GM21723 (cell line): Measurements from ENCODE around the gene LYPLA2.
"Not testable (repeated sequence)": the region's sequence is repeated elsewhere in the genome, so short reads cannot be mapped to it uniquely, and the experiment has no call there.

Source experiments
- ATAC-seq: cut with Tn5 transposase; IDR thresholded peaks from one replicate; pipeline ENCODE4 v1.9.1; 2021; ENCODE audit warnings: mild to moderate bottlenecking, moderate library complexity; ENCODE audit not compliant: unreplicated experiment

The LYPLA2 gene

DNA sequence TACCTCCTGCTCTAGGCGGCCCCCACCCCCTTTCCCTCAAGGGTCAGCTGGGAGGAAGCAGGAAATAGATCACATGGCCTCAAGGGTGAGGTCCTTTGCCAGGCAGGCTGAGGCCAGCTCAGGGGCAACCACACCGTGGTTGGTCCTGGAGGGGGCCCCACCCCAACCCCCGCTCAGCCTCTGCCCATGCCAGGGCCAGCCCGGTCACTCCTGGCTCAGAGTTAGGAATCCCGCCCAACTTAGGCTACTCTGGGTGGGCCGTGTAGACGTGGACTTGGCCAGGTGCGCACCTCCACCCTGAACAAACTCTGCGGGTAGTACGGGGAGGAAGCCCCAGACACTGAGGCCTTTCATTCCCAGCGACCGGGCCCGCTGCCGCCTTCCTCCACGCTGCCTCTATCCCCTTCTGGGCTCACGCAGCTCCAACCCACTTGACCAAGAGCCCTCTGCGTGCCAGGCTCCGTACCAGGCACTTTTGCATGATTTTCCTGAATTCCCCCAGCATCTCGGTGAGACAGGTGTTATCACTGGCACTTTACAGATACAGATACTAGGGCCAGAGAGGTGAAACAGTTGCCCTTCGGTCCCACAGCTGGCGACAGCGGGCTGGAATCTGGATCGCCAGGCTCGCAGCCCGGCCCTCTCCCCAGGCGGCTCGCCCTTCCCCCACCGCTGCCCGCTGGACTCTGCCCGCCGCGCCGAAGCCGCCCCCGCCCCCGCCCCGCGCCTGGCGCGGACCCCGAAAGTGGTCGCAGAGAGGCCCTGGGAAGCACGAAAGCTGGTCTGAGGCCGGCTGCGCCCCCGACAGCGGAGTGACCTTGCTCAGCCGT lies 8.8 kb downstream of the LYPLA2 start:
- peak; percentile 6 for ATAC-seq

DNA sequence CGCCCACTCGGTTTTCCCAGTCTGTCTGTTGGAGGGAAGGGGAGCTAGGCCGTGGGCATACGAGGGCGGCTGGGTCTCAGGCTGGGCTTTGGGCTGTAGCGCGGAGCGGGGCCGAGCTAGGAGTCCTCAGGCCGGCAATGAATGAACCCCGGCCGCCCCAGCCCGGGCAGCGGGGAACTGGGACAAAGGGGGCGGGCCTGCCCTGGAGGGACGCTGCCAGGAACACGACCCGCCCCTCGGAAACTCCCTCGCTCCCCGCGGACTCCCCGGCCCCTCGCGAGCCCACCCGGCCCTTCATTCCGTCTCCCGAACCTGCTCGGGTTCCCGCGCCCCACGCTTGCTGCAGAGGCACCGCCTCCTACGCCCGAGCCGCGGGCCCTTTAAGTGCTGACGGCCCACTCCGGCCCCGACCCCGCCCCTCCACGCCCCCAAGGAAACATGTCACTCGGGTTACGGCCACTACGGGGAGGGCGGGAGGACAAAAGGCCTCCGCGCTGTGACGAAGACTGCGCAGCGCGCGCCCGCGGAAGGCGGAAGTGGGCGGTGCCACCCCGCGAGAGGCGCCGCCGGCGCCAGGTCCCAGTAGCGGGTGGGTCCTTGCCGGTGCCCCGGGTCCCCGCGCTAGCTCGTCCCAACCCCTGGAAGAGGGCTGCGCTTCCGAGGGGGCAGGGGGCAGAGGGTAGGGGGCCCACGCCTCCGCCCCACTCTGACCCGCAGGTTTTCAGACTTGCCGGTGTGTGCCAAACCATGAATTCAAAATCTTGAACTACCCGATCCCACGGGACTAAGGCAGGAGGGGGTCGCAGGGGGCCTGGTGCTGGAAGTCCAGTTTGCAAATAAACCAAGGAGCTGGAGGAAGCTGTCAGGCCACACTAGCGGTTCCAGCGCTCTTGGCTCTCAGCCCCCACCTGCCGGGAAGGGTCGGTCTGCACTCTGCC lies 9.7 kb downstream of the LYPLA2 start, which contains the start of gene GALE:
TSS of gene GALE (minus strand) at position 355 of the 938 bp plus-strand sequence. CDS start 1,747 bp downstream, outside the sequence.
- ATAC-seq = peak; percentile 70

- ATAC-seq = no peak
Measured at GRCh38 chr1:23801338-23801748, 10.4 kb downstream of the LYPLA2 start.

- no peak for ATAC-seq
Measured at GRCh38 chr1:23801876-23802275, 10.9 kb downstream of the LYPLA2 start.

- not testable (repeated sequence) for ATAC-seq
Measured at GRCh38 chr1:23802809-23803342, 11.9 kb downstream of the LYPLA2 start.

GRCh38 chr1:23803674-23804073 lies 12.7 kb downstream of the LYPLA2 start:
- no peak for ATAC-seq

DNA sequence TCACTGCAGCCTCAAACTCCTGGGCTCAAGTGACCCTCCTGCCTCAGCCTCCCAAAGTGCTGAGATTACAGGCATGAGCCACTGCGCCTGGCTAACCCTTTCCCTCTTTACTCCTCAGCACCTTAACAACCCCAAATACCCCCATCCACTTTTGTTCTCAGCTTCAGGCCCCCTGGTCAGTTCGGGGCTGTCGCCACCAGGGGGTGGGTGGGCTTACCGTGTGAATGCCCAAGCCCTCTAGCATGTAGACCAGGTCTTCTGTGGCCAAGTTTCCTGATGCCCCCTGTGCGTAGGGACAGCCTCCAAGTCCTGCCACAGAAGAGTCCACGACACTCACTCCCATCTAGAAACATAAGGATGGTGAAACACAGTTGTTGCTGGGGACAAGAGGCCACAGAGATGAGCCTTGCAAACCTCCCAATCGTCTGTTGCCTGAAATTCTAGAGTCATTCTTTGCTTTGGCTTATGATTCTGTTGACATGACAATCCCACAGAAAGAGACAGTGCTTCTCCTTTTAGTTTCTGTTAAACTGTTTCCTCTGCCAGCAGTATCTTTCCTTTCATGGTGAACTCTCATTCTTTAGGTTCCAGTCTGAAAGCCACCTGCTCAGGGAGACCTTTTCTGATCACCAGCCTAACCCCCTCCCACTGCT lies 13.4 kb downstream of the LYPLA2 start:
- ATAC-seq = no peak

DNA sequence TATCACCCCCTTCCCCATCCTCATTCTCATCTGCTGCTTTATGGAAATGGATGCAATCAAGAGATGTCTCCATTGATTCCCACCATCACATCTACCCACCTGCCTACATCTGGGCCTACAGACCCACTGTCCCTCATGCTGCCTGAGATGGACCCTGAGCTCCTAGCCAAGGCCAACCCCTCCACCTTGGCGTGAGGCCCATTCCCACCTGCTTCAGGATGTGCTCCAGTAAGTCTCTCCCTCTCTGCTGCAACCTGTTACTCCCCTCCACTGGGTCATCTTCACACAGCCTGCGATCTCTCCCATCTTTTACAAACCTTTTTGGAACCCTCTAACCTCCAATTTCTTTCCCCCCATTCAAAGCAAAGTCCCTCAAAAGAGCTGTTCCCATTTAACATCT lies 14.1 kb downstream of the LYPLA2 start:
- no peak for ATAC-seq

- ATAC-seq = no peak
Measured at GRCh38 chr1:23806280-23806679, 15.3 kb downstream of the LYPLA2 start.

DNA sequence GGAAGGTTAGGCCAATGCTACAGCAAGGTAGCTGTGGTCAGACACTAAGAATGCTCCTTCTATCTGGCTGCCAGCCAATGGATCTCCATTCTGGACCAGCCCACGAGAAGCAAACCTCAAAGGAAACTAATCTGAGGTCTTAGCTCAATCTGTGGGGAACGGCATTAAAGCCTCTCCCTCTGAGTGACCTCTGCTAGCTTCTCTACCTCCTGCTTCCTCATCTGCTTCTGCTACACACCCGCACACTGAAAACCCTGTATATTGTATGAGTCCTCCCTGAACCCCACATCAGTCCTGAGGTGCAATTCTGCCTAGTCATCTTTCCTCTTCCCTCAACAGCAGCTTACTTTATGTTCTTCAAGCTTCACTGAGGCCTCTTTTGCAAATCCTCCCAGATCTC lies 16.5 kb downstream of the LYPLA2 start:
- ATAC-seq = no peak

GRCh38 chr1:23809751-23810171 lies 18.8 kb downstream of the LYPLA2 start:
- peak; percentile 61 for ATAC-seq

DNA sequence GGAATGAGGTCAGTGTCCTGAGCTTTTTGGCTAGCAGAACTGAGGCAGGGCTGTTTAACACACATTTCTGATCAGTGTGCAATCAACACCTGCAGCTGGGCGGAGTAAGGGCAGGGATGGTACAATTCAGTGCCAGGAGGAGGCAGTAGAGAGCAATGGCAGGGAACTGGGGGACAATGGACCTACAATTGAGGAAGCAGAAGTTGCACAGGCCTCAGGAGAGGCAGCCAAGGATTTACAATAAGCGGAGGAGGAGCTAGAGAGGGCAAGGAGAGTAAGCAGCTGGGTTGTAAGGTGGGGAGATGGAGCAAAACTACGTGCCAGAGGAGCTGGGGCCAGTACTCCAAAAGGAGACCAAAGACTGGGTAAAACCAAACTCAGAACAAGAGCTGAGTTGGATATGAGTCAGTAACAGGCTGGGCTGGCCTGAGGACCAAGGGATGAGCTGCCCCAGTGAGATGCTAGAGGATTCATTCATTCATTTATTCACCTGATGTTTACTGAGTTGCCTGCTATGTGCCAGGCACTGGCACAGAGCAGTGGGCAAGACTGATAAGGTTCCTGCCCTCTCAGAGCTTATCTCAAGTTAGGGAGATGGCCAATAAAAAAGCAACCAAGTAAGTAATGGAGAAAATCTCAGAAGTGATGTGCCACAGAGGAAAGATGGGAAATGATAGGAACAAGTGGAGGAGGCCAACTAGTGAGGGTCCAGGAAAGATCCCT lies 20.0 kb downstream of the LYPLA2 start:
- no peak for ATAC-seq

- ATAC-seq = no peak
Measured at GRCh38 chr1:23814016-23814415, 23.1 kb downstream of the LYPLA2 start.

DNA sequence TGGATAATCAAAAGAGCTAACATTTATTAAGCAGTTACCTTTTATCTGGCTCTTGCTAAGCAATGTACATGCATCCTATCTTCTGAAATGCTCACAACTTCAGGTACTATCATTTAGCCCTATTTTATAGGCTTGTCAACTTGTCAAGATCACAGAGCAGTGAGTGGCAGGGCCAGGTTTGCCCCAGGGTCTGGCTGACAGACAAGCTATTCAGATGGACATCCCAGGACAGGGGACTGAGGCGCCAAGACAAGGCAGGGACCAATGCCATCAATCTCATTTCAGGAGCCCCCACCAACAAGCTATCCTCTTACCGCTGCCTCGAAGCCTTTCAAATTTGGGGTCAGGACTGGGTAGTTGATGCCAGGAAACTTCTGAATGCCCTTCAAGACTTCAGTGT lies 25.4 kb downstream of the LYPLA2 start:
- no peak for ATAC-seq

DNA sequence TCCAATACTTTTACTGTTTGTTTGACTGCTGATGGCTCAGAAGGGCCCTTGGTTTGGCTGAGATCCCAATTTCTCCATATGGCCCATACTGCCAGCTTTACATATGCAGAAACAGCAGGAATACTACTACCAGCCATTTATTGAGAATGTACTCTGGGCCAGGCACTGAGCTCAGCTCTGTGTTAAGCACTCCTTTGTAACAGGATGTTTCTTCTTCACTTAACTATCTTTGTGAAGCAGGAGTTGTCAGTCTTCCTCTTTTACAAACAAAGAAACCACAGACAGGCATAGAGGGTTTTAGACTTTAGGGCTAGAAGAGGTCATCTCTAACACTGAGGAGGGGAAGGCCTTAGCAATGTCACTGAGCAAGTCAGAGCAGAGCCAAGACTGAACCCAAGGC lies 26.0 kb downstream of the LYPLA2 start:
- no peak for ATAC-seq

DNA sequence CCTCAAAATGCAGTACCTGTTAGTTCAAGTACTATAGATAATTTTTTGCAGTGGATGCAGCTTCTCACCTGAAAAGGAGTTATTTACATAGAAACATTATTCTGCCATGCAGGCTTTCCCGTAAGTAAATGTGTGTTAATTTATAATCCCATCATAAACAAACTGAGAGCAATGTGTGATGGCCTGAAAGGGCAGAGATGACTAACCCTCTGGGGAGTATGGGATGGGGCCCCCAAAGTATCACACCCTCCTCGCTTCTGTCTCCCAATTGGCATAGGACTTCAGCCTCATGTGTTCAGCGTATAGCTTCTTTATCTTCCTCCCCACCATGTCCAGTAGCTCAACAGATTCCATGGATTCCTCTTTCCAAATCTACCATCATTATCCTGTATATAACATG lies 26.7 kb downstream of the LYPLA2 start:
- ATAC-seq = no peak

DNA sequence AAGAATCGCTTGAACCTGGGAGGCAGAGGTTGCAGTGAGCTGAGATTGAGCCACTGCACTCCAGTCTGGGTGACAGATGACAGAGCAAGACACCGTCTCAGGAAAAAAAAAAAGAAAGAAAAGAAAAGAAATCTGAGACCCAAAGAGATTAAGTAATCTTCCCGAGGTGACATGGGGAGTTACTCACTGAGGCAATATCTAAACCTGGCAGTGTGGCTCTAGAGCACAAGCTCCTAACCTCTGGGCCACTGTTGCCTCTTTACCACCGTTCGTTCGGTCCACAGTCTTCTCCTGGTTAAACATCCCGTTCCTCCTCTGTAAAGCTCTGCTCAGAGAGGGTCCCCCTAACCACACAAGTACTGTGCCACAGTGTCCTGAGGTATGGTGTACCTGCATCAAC lies 32.8 kb downstream of the LYPLA2 start:
- no peak for ATAC-seq

GRCh38 chr1:23824711-23825075 lies 33.7 kb downstream of the LYPLA2 start:
- peak; percentile 5 for ATAC-seq

DNA sequence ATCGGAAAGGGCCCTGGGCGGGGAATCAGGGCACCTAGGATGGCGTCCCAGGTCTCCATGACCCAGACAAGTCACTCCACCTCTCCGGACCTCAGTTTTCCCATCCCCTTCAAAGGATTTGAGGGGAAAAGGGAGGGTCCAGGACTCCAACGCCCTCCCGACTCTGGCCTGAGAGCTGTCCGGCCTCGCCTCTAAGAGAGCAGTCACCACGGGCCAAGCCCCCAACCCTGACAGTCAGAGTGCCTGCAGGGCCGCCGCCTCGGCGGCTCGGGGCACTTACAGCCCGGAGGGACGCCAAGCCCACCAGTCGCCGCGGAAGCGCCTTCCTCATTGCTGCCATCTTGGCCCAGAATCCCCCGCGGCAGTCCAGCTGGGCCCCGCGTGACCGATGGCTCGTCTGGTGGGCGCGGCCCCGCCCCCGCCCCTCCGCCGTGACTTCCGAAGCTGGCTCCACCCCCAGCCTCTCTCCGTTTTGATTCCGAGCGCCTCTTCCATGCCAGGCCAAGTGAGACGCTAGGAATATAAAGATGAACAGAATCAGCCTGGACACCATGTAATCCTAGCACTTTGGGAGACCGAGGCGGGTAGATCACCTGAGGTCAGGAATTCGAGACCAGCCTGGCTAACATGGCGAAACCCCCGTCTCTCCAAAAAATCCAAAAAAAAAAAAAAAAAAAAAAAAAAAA lies 34.3 kb downstream of the LYPLA2 start, which contains the start of gene HMGCL:
TSS of gene HMGCL (minus strand) at position 354 of the 686 bp plus-strand sequence. CDS start at position 340, 14 bp downstream.
- peak; percentile 79 for ATAC-seq
